ENCODE results near the gene OR7A5.
"Not testable (repeated sequence)": the region's sequence is repeated elsewhere in the genome, so short reads cannot be mapped to it uniquely, and the experiment has no call there.

The OR7A5 gene
- total RNA-seq: 0 to 0.22 (median 0) reads per million in 17 experiments

GRCh38 chr19:14835011-14835410 lies at the start of gene OR7A5, which contains the start of gene OR7C1:
OR7A5 (minus strand) TSS chr19:14835185; CDS start chr19:14828241, 6,944 bp downstream.
OR7C1 (minus strand) TSS chr19:14835185; CDS start chr19:14800136, 35,049 bp downstream.
- no peak for DNase-seq

- DNase-seq: peak; percentile 2 to 68 (median 43)
Observed at GRCh38 chr19:14871619-14872230, 36.7 kb upstream of the OR7A5 start.

GRCh38 chr19:14868497-14868896 lies 33.5 kb upstream of the OR7A5 start:
- no peak for DNase-seq

- no peak for DNase-seq
Observed at GRCh38 chr19:14848822-14849221, 13.8 kb upstream of the OR7A5 start, which contains the start of gene OR7A10. OR7A10 (minus strand) TSS chr19:14848922; CDS start chr19:14841877, 7,045 bp downstream.

- DNase-seq: no peak
Observed at GRCh38 chr19:14843578-14843977, 8.6 kb upstream of the OR7A5 start.

GRCh38 chr19:14843169-14843568 lies 8.2 kb upstream of the OR7A5 start:
- DNase-seq: no peak

- no peak for DNase-seq
Observed at GRCh38 chr19:14840206-14840605, 5.2 kb upstream of the OR7A5 start.

- DNase-seq: no peak
Observed at GRCh38 chr19:14837391-14837790, 2.4 kb upstream of the OR7A5 start.

- DNase-seq: peak in 3 of 4 experiments; percentile 8 to 37 (median 15)
Observed at GRCh38 chr19:14830702-14831101, 4.3 kb downstream of the OR7A5 start.

- no peak for DNase-seq
Observed at GRCh38 chr19:14826006-14826405, 9.0 kb downstream of the OR7A5 start.

- peak; percentile 21 to 79 (median 64) for DNase-seq
Observed at GRCh38 chr19:14821937-14822336, 13.0 kb downstream of the OR7A5 start.

- no peak for DNase-seq
Observed at GRCh38 chr19:14818588-14818987, 16.4 kb downstream of the OR7A5 start.

- DNase-seq: no peak
Observed at GRCh38 chr19:14817052-14817451, 17.9 kb downstream of the OR7A5 start.

- no peak for DNase-seq
Observed at GRCh38 chr19:14814982-14815652, 19.9 kb downstream of the OR7A5 start.

- no peak for DNase-seq
Observed at GRCh38 chr19:14809272-14810057, 25.5 kb downstream of the OR7A5 start.

- DNase-seq: peak; percentile 30 to 55 (median 48)
Observed at GRCh38 chr19:14804765-14805164, 30.2 kb downstream of the OR7A5 start.

- no peak for DNase-seq
Observed at GRCh38 chr19:14798760-14799159, 36.2 kb downstream of the OR7A5 start.

GRCh38 chr19:14796021-14796420 lies 39.0 kb downstream of the OR7A5 start:
- no peak for DNase-seq

GRCh38 chr19:14795078-14795721 lies 39.8 kb downstream of the OR7A5 start:
- peak in 3 of 4 experiments; percentile 25 to 56 (median 35) for DNase-seq

GRCh38 chr19:14792250-14792649 lies 42.7 kb downstream of the OR7A5 start:
- DNase-seq: not testable (repeated sequence)

- peak; percentile 45 to 74 (median 62) for DNase-seq
Observed at GRCh38 chr19:14786421-14786851, 48.5 kb downstream of the OR7A5 start.

- DNase-seq: peak; percentile 92 to 98 (median 96)
Observed at GRCh38 chr19:14785102-14785793, 49.7 kb downstream of the OR7A5 start.

Data from suppressor macrophage (primary cell).